ENCODE measurements around the gene APBA2.
"Not testable (repeated sequence)": the region's sequence is repeated elsewhere in the genome, so short reads cannot be mapped to it uniquely, and the experiment has no call there.

DNA sequence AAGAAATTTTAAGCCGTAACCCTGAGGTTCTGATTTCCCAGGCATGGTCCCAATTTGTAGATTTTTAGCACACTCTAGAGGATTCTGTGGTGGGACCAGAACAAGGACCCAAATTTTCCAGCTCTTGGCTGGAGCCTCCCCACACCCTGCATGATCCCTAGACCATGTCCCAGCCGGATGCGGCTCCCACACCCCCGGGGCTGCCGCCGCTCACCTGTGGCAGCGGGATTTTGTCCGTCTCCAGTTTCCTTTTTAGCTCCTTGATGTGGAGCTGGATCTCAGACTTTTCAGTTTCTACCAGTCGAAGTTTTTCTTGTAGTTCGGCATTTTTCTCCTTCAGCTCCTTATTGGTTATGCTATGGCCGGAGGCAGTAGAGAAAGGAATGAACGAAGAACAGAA, 42.3 kb upstream of the APBA2 start:
- TF ChIP-seq POLR2AphosphoS5 (IDR thresholded peaks at IDR 0.05); POLR2A (IDR thresholded peaks at IDR 0.05); EP300 (IDR thresholded peaks at IDR 0.05; ENCODE audit: low read depth): not testable (repeated sequence)
- TF ChIP-seq, protein P1, sequence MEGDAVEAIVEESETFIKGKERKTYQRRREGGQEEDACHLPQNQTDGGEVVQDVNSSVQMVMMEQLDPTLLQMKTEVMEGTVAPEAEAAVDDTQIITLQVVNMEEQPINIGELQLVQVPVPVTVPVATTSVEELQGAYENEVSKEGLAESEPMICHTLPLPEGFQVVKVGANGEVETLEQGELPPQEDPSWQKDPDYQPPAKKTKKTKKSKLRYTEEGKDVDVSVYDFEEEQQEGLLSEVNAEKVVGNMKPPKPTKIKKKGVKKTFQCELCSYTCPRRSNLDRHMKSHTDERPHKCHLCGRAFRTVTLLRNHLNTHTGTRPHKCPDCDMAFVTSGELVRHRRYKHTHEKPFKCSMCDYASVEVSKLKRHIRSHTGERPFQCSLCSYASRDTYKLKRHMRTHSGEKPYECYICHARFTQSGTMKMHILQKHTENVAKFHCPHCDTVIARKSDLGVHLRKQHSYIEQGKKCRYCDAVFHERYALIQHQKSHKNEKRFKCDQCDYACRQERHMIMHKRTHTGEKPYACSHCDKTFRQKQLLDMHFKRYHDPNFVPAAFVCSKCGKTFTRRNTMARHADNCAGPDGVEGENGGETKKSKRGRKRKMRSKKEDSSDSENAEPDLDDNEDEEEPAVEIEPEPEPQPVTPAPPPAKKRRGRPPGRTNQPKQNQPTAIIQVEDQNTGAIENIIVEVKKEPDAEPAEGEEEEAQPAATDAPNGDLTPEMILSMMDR (IDR thresholded peaks at IDR 0.05), result not testable (repeated sequence)

Measured in transverse colon (tissue), 4 donors.